ENCODE data around the gene KNDC1.
"Not testable (repeated sequence)": the region's sequence is repeated elsewhere in the genome, so short reads cannot be mapped to it uniquely, and the experiment has no call there.

The KNDC1 gene

DNA sequence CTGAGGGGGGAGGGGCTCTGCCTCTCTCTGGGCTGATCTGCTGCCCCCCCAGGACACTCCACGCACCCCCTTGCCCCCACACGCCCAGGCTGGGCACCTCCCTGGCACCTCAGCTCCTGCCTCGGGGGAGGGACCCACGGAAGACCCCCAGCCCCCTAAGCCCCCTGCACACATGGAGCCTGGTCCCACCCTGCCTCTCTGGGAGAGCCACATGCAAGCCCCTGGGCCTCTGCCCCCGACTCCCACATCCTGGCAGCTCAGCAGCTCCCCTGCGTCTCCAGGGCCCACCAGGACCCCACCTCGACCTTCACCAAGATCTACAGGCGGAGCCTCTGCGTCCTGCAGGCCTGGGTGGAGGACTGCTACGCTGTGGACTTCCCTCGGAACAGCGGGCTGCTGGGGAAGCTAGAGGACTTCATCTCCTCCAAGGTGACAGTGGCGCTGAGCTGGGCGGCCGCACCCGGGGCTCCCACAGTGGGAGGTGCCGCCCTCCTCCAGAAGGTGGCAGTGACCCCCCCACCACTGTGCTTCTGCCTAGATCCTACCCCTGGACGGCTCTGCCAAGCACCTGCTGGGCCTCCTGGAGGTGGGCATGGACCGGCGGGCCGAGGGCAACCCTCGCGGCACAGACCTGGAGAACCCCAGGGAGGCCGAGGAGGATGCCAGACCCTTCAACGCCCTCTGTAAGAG lies 51.3 kb downstream of the KNDC1 start:
- no peak overlapping the region for H3K4me3 ChIP-seq (ENCODE audit: low read depth, low read length)
- DNase-seq (ENCODE audit: low read depth), result no peak

DNA sequence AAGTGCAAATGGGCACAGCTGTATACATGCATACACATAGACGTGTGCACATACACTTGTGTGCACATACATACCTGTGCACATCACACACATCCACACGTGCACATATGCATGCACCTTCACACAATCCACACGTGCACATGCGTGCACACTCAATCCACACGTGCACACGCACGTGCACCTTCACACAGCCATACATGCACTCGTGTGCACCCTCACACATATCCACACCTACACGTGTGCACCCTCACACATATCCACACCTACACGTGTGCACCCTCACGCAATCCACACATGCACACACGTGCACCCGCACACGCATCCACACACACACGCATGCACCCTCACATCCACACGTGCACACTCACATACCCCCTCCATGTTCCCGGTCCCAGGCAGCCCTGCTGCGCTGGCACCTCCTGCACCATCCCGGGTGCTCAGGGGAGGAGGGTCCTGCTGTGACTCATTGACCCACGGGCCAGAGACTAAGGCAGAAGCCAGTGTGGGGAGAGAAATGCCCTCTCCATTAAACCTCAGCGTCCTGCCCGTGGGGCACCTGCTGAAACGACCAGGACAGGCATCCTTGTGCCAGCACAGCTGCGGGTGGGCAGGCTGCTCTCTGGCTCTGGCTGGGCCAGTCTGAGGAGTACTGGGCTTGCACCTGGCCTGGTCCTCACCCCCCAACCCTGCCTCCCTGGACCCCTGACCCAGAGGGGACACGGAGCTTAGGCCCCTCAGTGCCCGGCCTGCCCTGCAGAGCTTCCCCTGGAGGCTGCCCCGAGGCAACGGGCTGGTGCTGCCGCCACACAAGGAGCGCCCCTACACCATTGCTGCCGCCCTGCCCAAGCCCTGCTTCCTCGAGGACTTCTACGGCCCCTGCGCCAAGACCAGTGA lies 52.2 kb downstream of the KNDC1 start:
- no peak for DNase-seq (ENCODE audit: low read depth)

DNA sequence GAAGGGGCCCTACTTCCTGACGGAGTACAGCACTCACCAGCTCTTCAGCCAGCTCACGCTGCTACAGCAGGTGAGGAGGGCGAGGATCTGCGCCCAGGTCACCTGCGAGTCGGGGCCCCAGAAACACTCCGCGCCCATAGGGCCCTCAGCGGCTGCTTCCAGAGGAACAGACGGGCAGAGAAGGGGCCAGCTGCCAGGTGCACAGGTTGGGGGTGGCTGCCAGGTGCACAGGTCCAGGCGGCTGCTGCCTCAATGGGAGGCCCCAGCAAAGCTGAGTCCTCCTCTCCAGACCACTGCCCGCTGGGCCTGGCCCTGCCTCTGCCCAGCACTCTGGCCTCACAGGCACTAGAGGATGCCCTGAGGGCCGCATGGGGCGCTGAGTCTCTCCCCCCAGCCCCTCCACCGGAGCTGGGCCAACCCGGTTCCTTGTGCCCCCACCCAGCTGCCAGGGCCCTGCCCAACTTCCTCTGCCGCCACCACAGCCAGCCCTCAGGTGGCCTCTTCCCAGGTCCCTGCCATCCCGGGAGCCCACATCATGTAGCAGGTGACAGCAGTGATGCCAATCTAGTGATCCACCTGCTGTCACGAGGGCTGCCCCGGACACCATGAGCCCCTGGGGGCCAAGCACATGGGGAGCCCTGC lies 53.0 kb downstream of the KNDC1 start:
- H3K4me3 ChIP-seq (ENCODE audit: low read depth, low read length), result no peak overlapping the region
- DNase-seq (ENCODE audit: low read depth), result no peak

More for the DNA sequence above, 52.2 kb downstream of the KNDC1 start:
- no peak overlapping the region for H3K4me3 ChIP-seq (ENCODE audit: low read depth, low read length)

DNA sequence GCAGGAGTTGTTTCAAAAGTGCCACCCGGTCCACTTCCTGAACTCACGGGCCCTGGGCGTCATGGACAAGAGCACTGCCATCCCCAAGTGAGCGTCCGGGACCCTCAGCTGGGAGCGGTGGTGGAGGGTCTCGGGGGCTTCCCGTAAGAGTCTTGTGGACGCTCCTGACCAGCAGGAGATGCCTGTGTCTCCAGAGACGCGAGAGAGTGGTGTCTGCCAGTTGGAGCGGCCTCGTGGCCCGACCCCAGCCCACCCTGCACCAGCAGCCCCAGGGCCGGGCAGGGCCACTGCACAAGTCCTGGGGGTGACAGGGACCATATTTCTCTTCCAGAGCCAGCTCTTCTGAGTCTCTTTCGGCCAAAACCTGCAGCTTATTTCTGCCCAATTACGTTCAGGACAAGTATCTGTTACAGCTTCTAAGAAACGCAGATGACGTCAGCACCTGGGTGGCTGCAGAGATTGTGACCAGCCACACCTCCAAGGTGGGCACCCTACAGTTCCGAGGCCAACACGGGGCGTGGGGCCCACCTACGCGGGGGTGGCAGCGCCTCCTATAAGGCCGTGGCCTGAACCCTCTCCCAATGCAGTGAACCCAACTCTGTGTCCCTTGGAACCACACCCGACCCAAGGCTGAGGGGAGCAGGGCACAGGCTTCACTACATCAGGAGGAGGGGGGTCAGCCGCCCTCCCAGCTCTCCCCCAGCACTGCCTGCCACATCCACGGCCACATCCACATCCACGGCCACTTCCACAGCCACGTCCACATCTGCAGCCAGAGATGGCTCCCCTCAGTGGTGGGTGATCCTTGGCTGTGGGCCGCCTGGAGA lies 53.8 kb downstream of the KNDC1 start:
- DNase-seq (ENCODE audit: low read depth), result no peak
- no peak overlapping the region for H3K4me3 ChIP-seq (ENCODE audit: low read depth, low read length)

DNA sequence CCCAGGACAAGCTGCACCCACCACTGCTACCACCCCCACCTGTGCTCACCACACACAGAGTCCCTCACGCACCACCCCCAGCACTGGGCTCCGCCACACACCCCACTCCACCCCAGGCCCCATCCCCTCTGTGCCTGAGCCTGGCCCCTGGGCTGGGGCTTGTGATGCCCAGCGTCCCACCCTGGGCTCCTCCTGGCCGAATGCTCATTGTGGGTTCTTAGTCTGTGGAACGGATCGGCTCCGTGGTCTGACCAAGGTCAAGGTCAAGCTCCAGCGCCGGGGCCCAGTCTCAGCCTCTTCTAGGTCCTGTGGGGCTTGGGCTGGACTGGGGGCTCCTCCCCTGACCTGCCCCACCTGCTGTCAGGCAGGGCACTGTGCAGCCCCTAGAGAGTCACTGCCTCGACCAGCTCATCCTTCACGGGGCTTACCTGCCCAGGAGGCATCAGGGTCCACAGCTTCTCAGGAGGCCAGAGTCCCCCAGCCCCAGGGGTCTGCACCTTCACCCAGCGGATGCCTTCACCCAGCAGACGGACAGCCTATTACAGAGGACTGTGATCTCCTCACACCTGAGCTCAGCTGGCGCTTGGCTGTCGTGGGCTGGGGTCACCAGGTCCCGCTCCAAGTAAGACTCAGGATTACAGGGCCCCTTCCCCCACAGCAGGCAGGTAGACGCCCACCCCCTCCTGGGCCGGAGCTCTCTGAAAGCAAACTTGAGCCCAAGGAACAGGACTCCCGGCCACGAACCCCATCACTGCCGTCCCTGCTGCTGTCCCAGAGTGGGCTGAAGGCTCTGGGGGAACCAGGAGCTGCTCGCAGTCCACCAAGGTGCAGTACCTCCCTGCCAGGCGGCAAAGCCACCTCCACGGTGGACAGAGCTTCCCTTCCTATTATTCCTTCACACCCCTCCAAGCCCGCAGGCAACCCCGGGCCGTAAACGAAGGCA lies 54.7 kb downstream of the KNDC1 start:
- H3K4me3 ChIP-seq (ENCODE audit: low read depth, low read length), result no peak overlapping the region
- no peak for DNase-seq (ENCODE audit: low read depth)

DNA sequence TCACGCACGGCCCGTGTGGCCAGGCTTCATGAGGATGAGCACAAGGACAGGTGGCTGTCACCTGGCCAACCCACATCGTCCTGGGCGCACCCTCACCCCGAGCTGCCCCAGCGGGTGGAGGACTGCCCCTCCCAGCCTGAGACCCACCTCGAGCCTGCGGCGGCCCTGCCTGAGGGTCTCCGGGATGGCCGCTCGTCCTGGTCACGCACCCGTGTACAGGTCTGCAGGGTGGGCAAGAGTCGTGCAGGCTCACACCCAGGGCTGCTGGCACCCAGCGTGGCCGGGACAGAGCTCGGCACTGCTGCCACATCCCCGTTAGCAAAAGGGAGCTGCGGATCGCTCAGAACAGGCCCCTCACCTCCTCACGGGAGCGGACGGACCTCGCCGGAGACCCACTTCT lies 55.6 kb downstream of the KNDC1 start:
- DNase-seq (ENCODE audit: low read depth), result no peak
- H3K4me3 ChIP-seq (ENCODE audit: low read depth, low read length), result no peak overlapping the region

DNA sequence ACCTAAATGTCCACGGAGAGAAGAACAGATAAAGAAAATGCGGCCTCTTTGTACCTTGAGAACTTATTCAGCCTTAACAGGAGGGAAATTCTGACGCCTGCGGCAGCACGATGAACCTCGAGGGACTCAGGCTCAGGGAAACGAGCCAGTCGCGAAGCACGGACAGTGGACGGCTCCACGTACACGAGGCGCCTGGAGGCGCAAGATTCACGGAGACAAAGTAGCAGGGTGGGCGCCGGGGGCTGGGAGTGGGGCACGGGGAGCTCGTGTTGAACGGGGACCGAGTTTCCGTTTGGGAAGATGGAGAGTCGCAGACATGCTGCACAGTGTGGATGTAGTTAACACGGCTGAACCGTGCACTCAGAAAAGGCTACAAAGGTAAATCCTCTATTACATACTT lies 56.8 kb downstream of the KNDC1 start:
- no peak overlapping the region for H3K4me3 ChIP-seq (ENCODE audit: low read depth, low read length)
- no peak for DNase-seq (ENCODE audit: low read depth)

DNA sequence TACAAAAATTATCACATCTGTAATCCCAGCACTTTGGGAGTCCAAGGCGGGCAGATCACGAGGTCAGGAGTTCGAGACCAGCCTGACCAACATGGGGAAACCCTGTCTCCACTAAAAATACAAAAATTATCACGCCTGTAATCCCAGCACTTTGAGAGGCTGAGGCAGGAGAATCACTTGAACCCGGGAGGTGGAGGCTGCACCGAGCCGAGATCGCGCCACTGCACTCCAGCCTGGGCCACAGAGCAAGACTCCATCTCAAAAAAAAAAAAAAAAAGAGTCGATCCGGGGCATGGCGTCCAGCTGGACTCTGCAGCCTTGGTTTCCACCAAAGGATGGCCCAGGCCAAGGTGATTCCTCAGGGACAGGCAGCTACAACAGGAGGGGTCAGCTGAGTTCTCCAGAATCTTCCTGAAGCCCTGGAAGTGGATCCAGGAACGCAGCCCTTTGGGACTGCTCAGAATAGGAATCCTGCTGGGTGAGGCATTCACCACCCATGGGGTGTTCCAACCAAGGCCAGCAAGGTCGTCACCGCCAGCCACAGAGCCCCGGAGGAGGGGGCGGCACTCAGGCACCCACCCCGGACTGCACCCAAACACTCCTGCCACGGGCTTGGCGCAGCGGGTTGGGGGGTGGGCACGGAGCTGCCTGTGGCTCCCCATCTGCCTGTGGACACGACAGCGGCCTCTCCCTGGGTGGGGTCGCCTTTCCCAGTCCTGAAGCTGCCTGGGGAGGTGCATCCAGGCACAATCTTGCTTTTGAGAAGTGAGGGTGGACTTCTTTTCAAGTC lies 58.0 kb downstream of the KNDC1 start:
- H3K4me3 ChIP-seq (ENCODE audit: low read depth, low read length), result no peak overlapping the region
- no peak for DNase-seq (ENCODE audit: low read depth)

DNA sequence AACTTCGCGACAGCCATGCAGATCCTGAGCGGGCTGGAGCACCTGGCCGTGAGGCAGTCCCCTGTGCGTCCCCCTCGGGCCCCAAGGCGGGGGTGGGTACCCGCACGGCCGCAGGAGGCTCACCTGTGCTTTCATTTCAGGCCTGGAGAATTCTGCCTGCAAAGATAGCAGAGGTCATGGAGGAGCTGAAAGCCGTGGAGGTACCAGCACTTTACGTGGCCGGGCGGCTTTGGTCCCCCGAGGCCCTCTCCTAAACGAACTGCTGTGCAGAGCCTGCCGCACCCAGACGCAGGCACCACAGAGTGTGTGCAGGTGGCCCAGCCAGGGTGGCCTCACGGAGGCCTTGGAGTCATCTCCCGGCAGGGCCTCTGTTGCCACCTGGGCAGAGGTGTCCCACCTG lies 58.9 kb downstream of the KNDC1 start:
- no peak for DNase-seq (ENCODE audit: low read depth)
- no peak overlapping the region for H3K4me3 ChIP-seq (ENCODE audit: low read depth, low read length)

DNA sequence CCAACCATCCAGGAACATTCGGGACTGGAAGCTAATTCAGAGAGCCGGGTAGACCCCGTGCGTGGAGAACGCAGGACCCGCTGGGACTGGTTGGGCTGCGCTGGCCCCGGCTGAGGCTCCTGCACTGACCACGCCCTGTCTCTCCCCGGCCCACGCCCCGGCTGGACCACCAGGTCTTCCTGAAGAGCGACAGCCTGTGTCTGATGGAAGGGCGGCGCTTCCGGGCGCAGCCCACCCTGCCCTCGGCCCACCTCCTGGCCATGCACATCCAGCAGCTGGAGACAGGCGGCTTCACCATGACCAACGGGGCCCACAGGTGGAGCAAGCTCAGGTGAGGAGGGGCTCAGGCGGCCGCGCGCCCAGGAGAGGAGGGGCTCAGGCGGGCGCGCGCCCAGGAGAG lies 59.8 kb downstream of the KNDC1 start:
- H3K4me3 ChIP-seq (ENCODE audit: low read depth, low read length), result no peak overlapping the region
- no peak for DNase-seq (ENCODE audit: low read depth)

DNA sequence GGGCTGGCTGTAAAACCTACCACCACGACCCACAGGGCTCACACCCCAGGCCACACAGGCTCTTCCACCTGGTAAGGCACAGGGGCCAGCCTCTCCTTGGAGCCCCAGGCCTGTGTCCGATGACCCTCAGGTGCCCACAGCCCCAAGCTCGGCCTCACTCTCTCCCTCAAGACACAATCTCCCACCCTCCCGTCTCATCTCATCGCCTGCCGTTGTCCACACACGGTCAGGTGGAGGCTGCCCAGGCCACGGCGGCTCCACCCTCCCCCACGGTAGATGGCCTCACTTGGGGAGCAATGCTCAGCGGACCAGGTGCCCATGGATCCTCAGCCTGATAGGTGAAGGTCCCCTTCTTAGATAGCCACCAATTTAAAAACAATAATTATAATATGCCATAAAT lies 61.3 kb downstream of the KNDC1 start:
- no peak for DNase-seq (ENCODE audit: low read depth)

DNA sequence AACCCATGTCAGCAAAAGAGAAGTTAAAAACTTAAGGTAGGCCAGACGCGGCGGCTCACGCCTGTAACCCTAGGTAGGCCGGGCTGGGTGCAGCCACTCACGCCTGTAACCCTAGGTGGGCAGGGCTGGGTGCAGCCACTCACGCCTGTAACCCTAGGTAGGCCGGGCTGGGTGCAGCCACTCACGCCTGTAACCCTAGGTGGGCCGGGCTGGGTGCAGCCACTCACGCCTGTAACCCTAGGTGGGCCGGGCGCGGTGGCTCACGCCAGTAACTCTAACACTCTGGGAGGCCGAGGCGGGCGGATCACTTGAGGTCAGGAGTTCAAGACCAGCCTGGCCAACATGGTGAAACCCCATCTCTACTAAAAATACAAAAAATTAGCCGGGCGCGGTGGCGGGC lies 61.7 kb downstream of the KNDC1 start:
- not testable (repeated sequence) for H3K4me3 ChIP-seq (ENCODE audit: low read depth, low read length)

More for the DNA sequence above, 61.3 kb downstream of the KNDC1 start:
- H3K4me3 ChIP-seq (ENCODE audit: low read depth, low read length), result no peak overlapping the region

DNA sequence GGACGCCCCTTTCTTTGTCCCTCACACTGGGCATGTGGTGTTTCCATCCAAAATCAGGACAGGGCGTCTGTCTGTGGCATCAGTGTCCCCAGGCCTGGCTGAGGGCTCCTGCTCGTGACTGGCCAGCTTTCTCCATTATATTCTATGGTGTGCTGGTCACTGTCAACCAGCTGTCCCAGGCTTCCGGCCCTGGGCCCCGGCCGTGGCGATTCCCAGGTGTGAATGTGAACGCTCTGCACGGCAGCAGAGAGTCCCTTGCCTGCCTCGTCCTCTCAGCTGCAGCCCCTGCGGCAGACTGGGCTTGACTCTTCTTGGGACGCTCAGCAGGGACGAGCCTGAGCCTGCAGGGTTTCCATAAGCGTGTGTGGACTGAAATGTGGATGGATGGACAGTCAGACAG lies 64.1 kb downstream of the KNDC1 start:
- no peak overlapping the region for H3K4me3 ChIP-seq (ENCODE audit: low read depth, low read length)
- DNase-seq (ENCODE audit: low read depth), result no peak

More for the DNA sequence above, 61.7 kb downstream of the KNDC1 start:
- DNase-seq (ENCODE audit: low read depth), result not testable (repeated sequence)

DNA sequence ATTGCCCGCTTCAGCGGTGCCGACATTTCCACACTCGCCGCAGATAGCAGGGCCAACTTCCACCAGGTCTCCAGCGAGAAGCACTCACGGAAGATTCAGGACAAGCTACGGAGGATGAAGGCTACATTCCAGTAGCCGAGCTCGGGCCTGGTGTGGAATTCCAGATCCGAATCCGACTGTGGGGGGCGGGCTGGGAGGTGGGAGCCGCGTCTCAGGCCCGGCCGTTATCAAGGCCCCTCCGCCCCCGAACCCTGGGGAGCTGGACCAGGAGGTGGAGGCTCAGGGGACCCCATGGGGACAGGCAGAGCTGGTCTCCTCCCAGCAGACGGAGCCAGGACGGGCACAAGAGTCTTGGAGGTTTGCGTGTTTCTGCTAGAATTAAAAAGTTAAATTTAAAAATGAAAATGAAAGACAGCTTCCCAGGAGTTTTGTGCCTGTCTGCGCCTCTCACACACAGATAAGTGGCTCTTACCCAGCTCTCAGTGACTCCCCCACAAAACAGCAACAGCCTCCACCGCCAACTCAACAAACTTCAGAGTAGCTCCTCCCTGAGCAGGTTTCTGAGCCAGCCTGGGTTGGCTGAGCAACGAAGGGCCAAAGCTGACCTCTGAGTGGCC lies 64.8 kb downstream of the KNDC1 start:
- DNase-seq (ENCODE audit: low read depth), result no peak
- no peak overlapping the region for H3K4me3 ChIP-seq (ENCODE audit: low read depth, low read length)

DNA sequence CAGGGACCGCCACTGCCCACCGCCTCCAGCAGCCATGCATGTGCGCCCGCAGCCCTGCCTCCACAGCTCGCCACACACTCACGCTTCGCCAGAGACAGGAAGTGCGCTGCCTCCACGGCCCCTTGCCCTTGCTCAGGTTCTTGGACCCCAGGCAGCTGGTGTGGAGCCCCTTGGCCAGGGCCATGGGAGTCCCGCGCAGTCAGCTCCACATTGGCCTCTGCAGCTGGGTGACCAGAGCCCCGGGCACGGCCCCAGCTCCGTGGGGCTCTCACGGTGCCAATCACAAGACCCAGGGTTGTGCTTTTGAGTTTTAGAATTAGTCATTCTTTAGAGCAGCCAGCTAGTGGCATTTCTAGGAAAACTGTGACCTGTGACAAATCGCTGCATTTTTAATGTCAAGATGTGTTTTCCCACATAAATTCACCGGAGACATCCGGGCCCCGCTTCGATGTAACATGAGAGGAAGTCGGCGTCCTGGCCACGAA lies 65.7 kb downstream of the KNDC1 start:
- H3K4me3 ChIP-seq (ENCODE audit: low read depth, low read length), result no peak overlapping the region
- no peak for DNase-seq (ENCODE audit: low read depth)

DNA sequence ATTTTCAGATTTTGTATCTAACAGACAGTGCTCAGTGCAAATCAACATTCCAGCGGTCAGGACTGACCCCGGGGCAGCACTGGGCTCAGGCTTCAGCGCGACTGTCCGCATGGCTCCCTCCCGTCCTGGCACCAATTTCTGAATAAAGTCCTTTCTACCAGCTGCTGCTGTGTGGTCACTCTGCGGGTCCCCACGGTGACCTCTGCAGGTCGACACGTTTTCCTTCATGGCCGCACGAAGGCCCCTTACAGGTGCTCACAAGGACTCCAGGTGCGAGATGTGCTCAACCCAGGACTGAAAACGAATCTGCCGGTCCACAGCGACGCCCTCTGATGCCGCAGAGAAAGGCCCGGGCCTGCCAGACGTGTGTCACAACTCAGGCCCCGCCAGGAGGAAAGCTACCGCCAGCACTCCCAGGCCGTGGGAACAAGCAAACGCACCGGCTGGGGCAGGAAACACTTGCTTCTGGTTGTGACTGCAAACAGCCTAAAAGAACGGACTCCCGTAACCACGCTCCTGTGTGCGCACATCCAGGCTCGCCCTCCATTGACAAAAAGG lies 66.3 kb downstream of the KNDC1 start:
- no peak for DNase-seq (ENCODE audit: low read depth)
- H3K4me3 ChIP-seq (ENCODE audit: low read depth, low read length), result no peak overlapping the region

DNA sequence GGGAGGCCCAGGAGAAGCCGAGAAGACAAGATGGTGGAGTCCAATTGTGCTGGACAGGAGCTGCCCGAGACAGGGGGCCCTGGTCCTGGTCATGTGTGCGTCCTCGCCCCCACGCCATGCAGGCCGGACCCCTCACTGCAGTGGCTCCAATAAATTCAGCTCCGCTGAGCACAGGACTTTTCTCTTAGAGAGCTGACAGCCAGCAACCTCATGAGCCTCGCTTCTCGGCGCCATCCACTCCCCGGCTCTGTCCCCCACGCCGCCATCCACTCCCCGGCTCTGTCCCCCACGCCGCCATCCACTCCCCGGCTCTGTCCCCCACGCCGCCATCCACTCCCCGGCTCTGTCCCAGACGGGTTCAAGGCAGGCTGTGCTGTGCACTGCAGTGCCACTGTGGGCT lies 67.2 kb downstream of the KNDC1 start:
- no peak for DNase-seq (ENCODE audit: low read depth)

More for the DNA sequence above, 67.2 kb downstream of the KNDC1 start:
- no peak overlapping the region for H3K4me3 ChIP-seq (ENCODE audit: low read depth, low read length)
